HEK293 (cell line): Measurements from ENCODE around the gene RSU1.

Experiments
- CTCF ChIP-seq: fragments of 450-650 bp; formaldehyde crosslinking; IDR thresholded peaks from 2 replicates; pipeline ENCODE4 v1.5.1; 2016; ENCODE audit warnings: missing biosample characterization, missing genetic modification characterization
- ZFP41 ChIP-seq: fragments of 450-650 bp; formaldehyde crosslinking; IDR thresholded peaks from 2 replicates; pipeline ENCODE4 v1.5.1; 2016; ENCODE audit warnings: missing biosample characterization, missing genetic modification characterization, borderline replicate concordance
- ZNF629 ChIP-seq: fragments of 450-650 bp; formaldehyde crosslinking; IDR thresholded peaks from 2 replicates; pipeline ENCODE4 v1.5.1; 2017; ENCODE audit warnings: missing biosample characterization, missing genetic modification characterization
- ZNF692 ChIP-seq: fragments of 450-650 bp; formaldehyde crosslinking; IDR thresholded peaks from 2 replicates; pipeline ENCODE4 v1.5.1; 2016; ENCODE audit warnings: missing biosample characterization, missing genetic modification characterization

- TF ChIP-seq ZNF692 (tag by site-specific recombination) (no peak), ZNF629 (tag by site-specific recombination) (no peak), ZFP41 (tag by site-specific recombination) (no peak), CTCF (tag by site-specific recombination) (no peak)
Observed at GRCh38 chr10:16795410-16796073, 21.7 kb downstream of the RSU1 start.
